HK-2 (cell line): ENCODE data around the gene MADD.

Experiments used
- DNase-seq: peaks from one replicate; pipeline ENCODE4 v3.0.0-alpha.2; 2018; ENCODE audit not compliant: unreplicated experiment

The MADD gene

GRCh38 chr11:47251751-47252150 is 18.2 kb upstream of the MADD start:
- no peak for DNase-seq

- DNase-seq: no peak
These were observed 16.3 kb upstream of the MADD start for GRCh38 chr11:47253660-47254059.

GRCh38 chr11:47254386-47254785 is 15.5 kb upstream of the MADD start:
- DNase-seq: no peak

GRCh38 chr11:47256374-47256773 is 13.6 kb upstream of the MADD start:
- no peak for DNase-seq

GRCh38 chr11:47257177-47257516 is 12.8 kb upstream of the MADD start:
- DNase-seq: no peak

- DNase-seq: peak; percentile 57
These were observed 12.2 kb upstream of the MADD start, which contains the start of gene NR1H3 for GRCh38 chr11:47257517-47258316. NR1H3 (plus strand) TSS chr11:47257996; CDS start chr11:47259217, 1,221 bp downstream.

GRCh38 chr11:47258317-47258902 is 11.5 kb upstream of the MADD start:
- no peak for DNase-seq

- peak; percentile 61 for DNase-seq
These were observed 10.5 kb upstream of the MADD start for GRCh38 chr11:47259232-47259977.

GRCh38 chr11:47260366-47260765 is 9.6 kb upstream of the MADD start:
- DNase-seq: no peak

GRCh38 chr11:47261291-47261800 is 8.6 kb upstream of the MADD start:
- no peak for DNase-seq

- no peak for DNase-seq
These were observed 5.8 kb upstream of the MADD start for GRCh38 chr11:47264119-47264518.

- DNase-seq: no peak
These were observed 5.4 kb upstream of the MADD start for GRCh38 chr11:47264521-47264920.

- no peak for DNase-seq
These were observed 2.1 kb upstream of the MADD start for GRCh38 chr11:47267876-47268275.

GRCh38 chr11:47268448-47269001 is 1.4 kb upstream of the MADD start:
- no peak for DNase-seq

GRCh38 chr11:47269002-47269828 is 718 bp upstream of the MADD start:
- DNase-seq: peak; percentile 82

- no peak for DNase-seq
These were observed 668 bp downstream of the MADD start for GRCh38 chr11:47270331-47271271.

GRCh38 chr11:47271328-47271727 is 1.4 kb downstream of the MADD start:
- no peak for DNase-seq

GRCh38 chr11:47271961-47272661 is 2.2 kb downstream of the MADD start:
- DNase-seq: no peak

- DNase-seq: no peak
These were observed 2.8 kb downstream of the MADD start for GRCh38 chr11:47272706-47273105.
